ENCODE measurements around the gene TRAP1.

The TRAP1 gene

DNA sequence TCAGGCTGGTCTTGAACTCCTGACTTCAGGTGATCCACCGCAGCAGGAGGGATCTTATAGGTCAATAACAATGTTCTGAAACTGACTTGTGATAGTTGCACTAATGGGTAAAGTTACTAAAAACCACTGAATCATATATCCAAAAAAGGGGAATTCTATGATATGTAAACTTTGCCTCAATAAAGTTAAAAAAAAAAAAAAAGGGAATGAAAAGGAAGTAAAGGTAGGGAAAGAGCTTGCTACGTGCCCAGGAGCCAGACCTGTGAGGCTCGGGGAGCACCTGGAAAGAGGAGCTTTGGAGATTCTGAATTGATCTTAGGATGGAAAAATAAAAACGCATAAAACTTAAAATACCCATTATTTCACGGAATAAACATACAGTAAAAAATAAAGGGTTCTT is 20.8 kb upstream of the TRAP1 start:
- no peak for TF ChIP-seq SUZ12 (IDR thresholded peaks at IDR 0.05)
- TF ChIP-seq ZNF384 (IDR thresholded peaks at IDR 0.05), result peak; percentile 52
- ChIA-PET POLR2A (interaction anchor here (0.7 kb wide), 1 partner anchor 21 kb away, joined by 3 read pairs; the partner anchor contains the start of gene TRAP1), CTCF (interaction anchor here (0.6 kb wide), 1 partner anchor 83 kb away, joined by 3 read pairs; no protein-coding TSS in a partner anchor)
- no peak for DNase-seq (ENCODE audit: extremely low spot score)

DNA sequence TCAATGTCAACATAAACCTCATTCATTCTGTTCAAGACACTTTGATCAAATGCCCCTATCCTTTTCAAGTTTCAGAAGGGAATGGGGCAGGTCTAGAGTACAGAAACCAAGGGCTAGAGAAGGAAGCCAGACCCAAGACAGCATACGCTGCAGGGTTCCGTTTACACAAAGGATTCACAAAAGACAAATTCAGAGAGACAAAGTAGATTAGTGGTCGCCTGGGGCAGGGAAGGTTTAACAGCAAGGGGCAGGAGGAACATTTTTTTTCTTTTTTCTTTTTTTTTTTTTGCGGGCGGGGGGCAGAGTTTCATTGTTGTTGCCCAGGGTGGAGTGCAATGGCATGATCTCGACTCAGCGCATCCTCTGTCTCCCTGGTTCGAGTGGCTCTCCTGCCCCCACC is 19.9 kb upstream of the TRAP1 start:
- CTCF ChIA-PET, result no interaction called here
- POLR2A ChIA-PET, result no interaction called here
- no peak for DNase-seq (ENCODE audit: extremely low spot score)
- TF ChIP-seq CTBP1 (IDR thresholded peaks at IDR 0.05; ENCODE audit: borderline replicate concordance), result no peak
- TF ChIP-seq ELF4 (IDR thresholded peaks at IDR 0.05), result no peak
- TF ChIP-seq TARDBP (IDR thresholded peaks at IDR 0.05), result no peak

- ChIA-PET POLR2A (no interaction called here), CTCF (no interaction called here)
- TF ChIP-seq SP1 (IDR thresholded peaks at IDR 0.05), result no peak
- TF ChIP-seq HDGF (IDR thresholded peaks at IDR 0.05; ENCODE audit: borderline replicate concordance), result no peak
- TF ChIP-seq ZNF384 (IDR thresholded peaks at IDR 0.05), result no peak
- TF ChIP-seq L3MBTL2 (conservative IDR thresholded peaks at IDR 0.05), result no peak
- TF ChIP-seq LEF1 (IDR thresholded peaks at IDR 0.05; ENCODE audit: borderline replicate concordance), result no peak
- no peak for TF ChIP-seq NFRKB (IDR thresholded peaks at IDR 0.05)
- TF ChIP-seq ELF4 (IDR thresholded peaks at IDR 0.05), result no peak
- TF ChIP-seq FOXM1 (IDR thresholded peaks at IDR 0.05; ENCODE audit: borderline replicate concordance), result no peak
- no peak for TF ChIP-seq SUZ12 (IDR thresholded peaks at IDR 0.05)
- TF ChIP-seq BHLHE40 (IDR thresholded peaks at IDR 0.05; ENCODE audit: borderline replicate concordance), result no peak
- no peak for TF ChIP-seq FOXK2 (IDR thresholded peaks at IDR 0.05)
- no peak for TF ChIP-seq PKNOX1 (IDR thresholded peaks at IDR 0.05)
- no peak for TF ChIP-seq FOXA1 (IDR thresholded peaks at IDR 0.05)
- no peak for TF ChIP-seq TARDBP (IDR thresholded peaks at IDR 0.05)
- TF ChIP-seq ARNT (IDR thresholded peaks at IDR 0.05), result no peak
- no peak for TF ChIP-seq CTBP1 (IDR thresholded peaks at IDR 0.05; ENCODE audit: borderline replicate concordance)
- no peak for DNase-seq (ENCODE audit: extremely low spot score)
These were observed 18.8 kb upstream of the TRAP1 start for GRCh38 chr16:3736116-3736515.

GRCh38 chr16:3735541-3735940 is 18.2 kb upstream of the TRAP1 start:
- POLR2A ChIA-PET, result no interaction called here
- CTCF ChIA-PET, result no interaction called here
- no peak for DNase-seq (ENCODE audit: extremely low spot score)
- no peak for TF ChIP-seq ZNF384 (IDR thresholded peaks at IDR 0.05)
- no peak for TF ChIP-seq ELF4 (IDR thresholded peaks at IDR 0.05)
- no peak for TF ChIP-seq FOXM1 (IDR thresholded peaks at IDR 0.05; ENCODE audit: borderline replicate concordance)
- no peak for TF ChIP-seq CTBP1 (IDR thresholded peaks at IDR 0.05; ENCODE audit: borderline replicate concordance)
- no peak for TF ChIP-seq ARNT (IDR thresholded peaks at IDR 0.05)
- TF ChIP-seq SUZ12 (IDR thresholded peaks at IDR 0.05), result no peak
- TF ChIP-seq TARDBP (IDR thresholded peaks at IDR 0.05), result no peak
- no peak for TF ChIP-seq NFRKB (IDR thresholded peaks at IDR 0.05)
- TF ChIP-seq SP1 (IDR thresholded peaks at IDR 0.05), result no peak
- no peak for TF ChIP-seq PKNOX1 (IDR thresholded peaks at IDR 0.05)
- TF ChIP-seq LEF1 (IDR thresholded peaks at IDR 0.05; ENCODE audit: borderline replicate concordance), result no peak

GRCh38 chr16:3734758-3735221 is 17.5 kb upstream of the TRAP1 start:
- POLR2A ChIA-PET, result no interaction called here
- TF ChIP-seq SUZ12 (IDR thresholded peaks at IDR 0.05) (no peak), LEF1 (IDR thresholded peaks at IDR 0.05; ENCODE audit: borderline replicate concordance) (no peak), FOXA1 (IDR thresholded peaks at IDR 0.05) (no peak), PKNOX1 (IDR thresholded peaks at IDR 0.05) (no peak), SP1 (IDR thresholded peaks at IDR 0.05) (no peak), HDGF (IDR thresholded peaks at IDR 0.05; ENCODE audit: borderline replicate concordance) (no peak), FOXK2 (IDR thresholded peaks at IDR 0.05) (no peak), ARNT (IDR thresholded peaks at IDR 0.05) (no peak), ELF4 (IDR thresholded peaks at IDR 0.05) (no peak), L3MBTL2 (conservative IDR thresholded peaks at IDR 0.05) (no peak), ZNF384 (IDR thresholded peaks at IDR 0.05) (no peak)
- CTCF ChIA-PET, result no interaction called here
- no peak for DNase-seq (ENCODE audit: extremely low spot score)

DNA sequence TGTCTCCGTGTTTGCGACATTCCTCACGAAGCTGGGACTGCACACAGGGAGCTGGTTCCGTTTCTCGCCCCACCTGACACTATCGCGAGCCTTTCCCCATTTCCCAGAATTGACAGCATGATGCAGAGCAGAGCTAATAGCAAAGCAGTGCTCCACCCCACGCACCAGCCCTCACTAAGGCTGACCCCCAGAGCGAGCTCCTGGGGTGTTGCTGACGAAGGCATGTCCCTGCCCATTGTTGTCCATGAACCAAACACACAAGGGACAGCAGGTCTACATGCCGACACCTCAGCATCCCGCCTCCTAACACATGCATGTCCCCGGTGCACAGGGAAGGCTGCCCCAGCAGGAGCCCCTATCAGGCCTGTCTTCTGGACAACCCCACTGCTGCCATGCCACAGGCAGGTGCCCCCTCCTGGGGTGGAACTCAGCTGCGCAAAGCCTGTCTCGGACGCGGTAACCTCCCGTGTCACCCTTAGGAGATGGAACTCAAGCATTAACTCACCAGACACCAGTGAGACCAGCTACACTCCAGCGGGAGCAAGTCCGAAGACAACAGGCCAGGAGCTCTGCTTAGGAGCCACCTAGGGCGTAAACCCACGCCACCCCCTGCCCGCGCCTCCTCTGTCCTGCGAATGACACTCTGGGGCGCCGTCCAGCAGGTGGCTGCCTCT is 16.9 kb upstream of the TRAP1 start:
- POLR2A ChIA-PET, result no interaction called here
- DNase-seq (ENCODE audit: extremely low spot score), result no peak
- CTCF ChIA-PET, result no interaction called here
- no peak for TF ChIP-seq HDGF (IDR thresholded peaks at IDR 0.05; ENCODE audit: borderline replicate concordance)
- TF ChIP-seq PKNOX1 (IDR thresholded peaks at IDR 0.05), result no peak
- TF ChIP-seq ELF4 (IDR thresholded peaks at IDR 0.05), result no peak
- TF ChIP-seq ARNT (IDR thresholded peaks at IDR 0.05), result no peak
- TF ChIP-seq SUZ12 (IDR thresholded peaks at IDR 0.05), result no peak
- no peak for TF ChIP-seq SP1 (IDR thresholded peaks at IDR 0.05)
- TF ChIP-seq NFRKB (IDR thresholded peaks at IDR 0.05), result no peak
- TF ChIP-seq ZNF384 (IDR thresholded peaks at IDR 0.05), result no peak
- TF ChIP-seq LEF1 (IDR thresholded peaks at IDR 0.05; ENCODE audit: borderline replicate concordance), result no peak
- TF ChIP-seq FOXA1 (IDR thresholded peaks at IDR 0.05), result no peak
- TF ChIP-seq TARDBP (IDR thresholded peaks at IDR 0.05), result no peak
- TF ChIP-seq L3MBTL2 (conservative IDR thresholded peaks at IDR 0.05), result no peak
- no peak for TF ChIP-seq FOXK2 (IDR thresholded peaks at IDR 0.05)
- TF ChIP-seq BHLHE40 (IDR thresholded peaks at IDR 0.05; ENCODE audit: borderline replicate concordance), result no peak
- TF ChIP-seq CTBP1 (IDR thresholded peaks at IDR 0.05; ENCODE audit: borderline replicate concordance), result no peak
